ENCODE data around the gene DGKK.
"Not testable (repeated sequence)": the region's sequence is repeated elsewhere in the genome, so short reads cannot be mapped to it uniquely, and the experiment has no call there.

DGKK gene

GRCh38 chrX:50431623-50432022, 39.0 kb downstream of the DGKK start:
- DNase-seq (ENCODE audit: low read depth, low spot score), result no peak

GRCh38 chrX:50430917-50431575, 39.6 kb downstream of the DGKK start:
- no peak for DNase-seq (ENCODE audit: low read depth, low spot score)

DNA sequence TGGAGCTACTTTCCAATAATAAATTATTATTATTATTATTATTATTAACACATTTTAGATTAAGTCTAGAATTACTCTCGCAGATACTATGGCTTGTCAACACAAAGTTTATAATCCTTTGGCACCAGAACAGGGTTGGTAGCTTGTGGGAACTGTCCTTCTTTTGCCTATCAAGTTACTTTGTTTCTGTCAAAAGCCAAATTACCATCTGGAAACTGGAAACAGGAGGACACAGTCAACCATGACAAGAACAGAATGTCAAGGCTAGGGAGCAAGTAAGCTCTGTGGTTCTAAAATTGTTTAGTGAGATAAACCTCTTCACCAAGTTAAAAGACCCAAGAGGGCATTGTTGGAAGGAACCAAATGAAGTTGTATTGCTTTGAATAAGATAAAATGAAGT, 42.5 kb downstream of the DGKK start:
- DNase-seq (ENCODE audit: low read depth, low spot score), result no peak

GRCh38 chrX:50407976-50408375, 62.6 kb downstream of the DGKK start:
- no peak for DNase-seq (ENCODE audit: low read depth, low spot score)

GRCh38 chrX:50403903-50404302, 66.7 kb downstream of the DGKK start:
- no peak for DNase-seq (ENCODE audit: low read depth, low spot score)

DNA sequence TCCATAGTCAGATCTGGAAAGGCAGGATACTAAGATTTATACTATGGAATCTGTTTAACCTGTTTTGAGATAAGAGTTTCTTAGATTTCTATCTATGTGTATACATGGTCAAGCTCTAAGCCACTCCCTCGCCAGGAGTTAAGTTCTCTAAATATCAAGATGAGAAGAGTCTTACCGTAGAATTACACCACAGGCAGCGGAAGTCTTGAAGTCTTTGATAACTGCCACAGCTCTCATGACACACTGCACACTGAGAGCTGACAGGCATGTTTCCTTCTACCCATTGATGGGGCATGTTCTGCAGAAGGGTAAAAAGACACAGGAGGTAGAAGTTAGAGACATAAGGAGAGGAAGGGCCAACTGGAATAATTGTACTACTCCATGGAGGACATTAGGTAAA, 67.7 kb downstream of the DGKK start:
- DNase-seq (ENCODE audit: low read depth, low spot score), result no peak

GRCh38 chrX:50393902-50394301, 76.7 kb downstream of the DGKK start:
- DNase-seq (ENCODE audit: low read depth, low spot score), result no peak

DNA sequence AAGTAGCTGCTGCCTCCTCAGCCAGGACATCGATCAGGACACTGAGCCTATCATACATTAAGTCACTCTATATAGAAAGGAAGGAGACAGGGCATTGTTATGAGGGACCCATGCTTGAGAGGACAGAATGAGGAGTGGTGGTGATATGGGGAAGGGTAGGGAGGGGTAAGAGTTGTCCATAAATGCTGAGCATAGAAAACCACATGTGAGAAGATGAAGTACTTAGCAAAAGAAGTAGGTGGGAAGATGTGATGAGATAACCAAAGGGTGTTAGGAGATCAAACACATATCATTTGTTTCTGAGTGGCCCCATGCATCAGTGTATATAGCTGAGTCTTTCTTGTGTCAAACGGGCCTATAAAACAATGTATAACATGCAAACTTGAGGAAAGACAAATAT, 84.1 kb downstream of the DGKK start:
- DNase-seq (ENCODE audit: low read depth, low spot score), result no peak

DNA sequence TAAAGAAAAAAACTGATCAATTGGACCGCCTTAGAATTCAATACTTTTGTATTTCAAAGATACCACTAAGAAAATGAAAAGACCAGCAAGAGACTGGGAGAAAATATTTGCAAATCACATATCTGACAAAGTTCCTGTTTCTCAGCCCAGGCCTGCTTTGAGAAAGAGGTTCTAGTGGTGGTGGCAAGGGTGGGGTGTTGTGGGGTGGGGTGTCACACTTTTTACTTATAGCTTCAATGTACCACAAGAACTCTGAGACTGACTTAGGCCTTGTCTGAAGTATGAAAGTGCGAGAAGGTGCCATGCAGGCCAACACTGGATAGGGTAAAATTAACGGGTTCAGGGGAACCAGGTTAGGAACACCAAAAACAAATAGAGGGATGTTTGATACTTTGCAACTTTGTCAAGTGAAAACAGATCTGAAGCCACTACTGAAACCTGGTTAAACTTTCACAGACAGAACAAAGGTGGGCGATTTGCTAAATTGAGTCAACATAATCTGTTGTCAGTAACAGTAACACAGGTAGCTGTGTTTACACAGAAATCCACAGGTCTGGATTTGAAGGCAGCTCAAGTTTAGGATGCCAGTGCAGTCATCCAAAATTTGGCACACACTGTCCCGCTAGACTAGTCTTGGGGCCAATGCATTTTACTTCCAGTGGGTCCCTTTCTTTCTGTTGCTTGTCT, 88.8 kb downstream of the DGKK start:
- DNase-seq (ENCODE audit: low read depth, low spot score), result no peak

- no peak for DNase-seq (ENCODE audit: low read depth, low spot score)
These were observed 95.0 kb downstream of the DGKK start for GRCh38 chrX:50375481-50376267.

DNA sequence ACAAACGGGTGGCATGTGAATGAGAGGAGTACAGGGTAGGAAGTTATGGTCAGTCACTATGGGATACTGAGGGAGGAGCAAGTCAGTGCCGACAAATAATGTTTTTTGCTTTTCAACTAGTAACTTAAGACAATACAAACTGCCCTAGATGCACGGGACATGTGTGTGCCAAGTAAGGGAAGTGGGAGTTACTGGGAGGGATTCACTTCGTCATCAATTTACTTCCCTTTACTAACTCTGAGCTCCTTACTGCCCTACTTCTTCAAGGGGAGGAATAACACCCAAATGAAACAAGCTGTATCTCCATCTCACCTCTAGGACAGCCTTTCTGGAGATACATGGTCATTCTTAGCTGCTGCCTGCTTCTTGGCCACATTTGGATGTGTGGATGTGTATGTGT, 97.7 kb downstream of the DGKK start:
- no peak for DNase-seq (ENCODE audit: low read depth, low spot score)

DNA sequence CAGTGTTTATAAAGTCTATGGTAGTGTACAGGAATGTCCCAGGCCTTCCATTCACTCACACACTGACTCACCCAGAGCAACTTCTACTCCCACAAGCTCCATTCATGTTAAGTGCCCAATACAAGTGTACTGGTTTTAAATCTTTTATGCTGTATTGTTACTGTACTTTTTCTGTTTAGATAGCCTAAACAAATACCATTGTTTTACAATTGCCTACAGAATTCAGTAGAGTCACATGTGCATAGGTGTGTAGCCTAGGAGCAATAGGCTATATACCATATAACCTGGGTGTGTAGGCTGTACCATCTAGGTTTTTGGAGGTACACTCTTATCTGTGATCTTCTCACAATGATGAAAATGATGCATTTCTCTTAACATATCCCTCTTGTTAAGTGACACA, 126.7 kb downstream of the DGKK start:
- no peak for DNase-seq (ENCODE audit: low read depth, low spot score)

GRCh38 chrX:50333308-50333707, 137.3 kb downstream of the DGKK start:
- DNase-seq (ENCODE audit: low read depth, low spot score), result no peak

DNA sequence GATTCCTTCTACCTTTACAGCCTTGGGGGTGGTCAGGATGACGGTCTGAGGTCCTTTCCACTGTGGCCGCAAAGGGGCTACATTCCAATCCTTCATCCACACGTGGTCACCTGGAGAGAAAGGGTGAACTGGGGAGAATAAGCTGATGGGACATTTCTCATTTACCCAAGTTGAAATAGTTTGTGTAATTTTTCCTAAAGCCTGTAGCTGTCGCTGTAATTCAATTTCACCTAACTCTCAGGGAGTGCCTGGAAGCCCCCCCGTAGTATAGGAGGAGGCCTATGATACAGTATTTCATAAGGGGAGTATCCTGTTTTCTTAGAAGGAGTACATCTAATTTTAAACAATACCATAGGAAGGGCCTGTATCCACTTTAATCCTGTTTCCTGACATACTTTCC, 138.0 kb downstream of the DGKK start:
- DNase-seq (ENCODE audit: low read depth, low spot score), result not testable (repeated sequence)

DNA sequence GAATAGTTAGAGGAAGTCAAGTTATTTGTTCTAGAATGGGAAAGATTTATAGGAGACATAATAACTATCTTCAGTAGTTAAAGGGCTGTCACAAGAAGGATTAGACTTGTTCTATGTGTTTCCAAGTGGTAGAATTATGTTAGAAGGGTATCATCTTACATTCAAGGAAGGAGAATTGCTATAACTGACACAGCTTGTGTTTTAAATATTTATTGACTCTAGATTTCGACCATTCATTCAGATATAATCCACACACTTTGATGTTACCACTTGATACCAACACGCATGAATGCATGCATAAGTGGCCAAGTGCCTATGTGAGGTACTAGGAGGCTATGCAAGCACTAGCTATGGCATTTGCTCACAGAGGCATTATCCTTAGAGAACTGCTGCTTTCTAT, 143.4 kb downstream of the DGKK start:
- DNase-seq (ENCODE audit: low read depth, low spot score), result no peak
